ENCODE data around the gene GHRH. TPM values are rescaled to one million over a fixed set of nuclear protein-coding genes. Genes with fewer than 3 reads are reported as not detected.

GHRH gene
- total RNA-seq, 4 donors from 2014 or later, result not detected

- peaks cover 13 to 60% (median 15%) of the 10 kb centered on the region in 3 donors for H3K4me1 ChIP-seq
- 83 to 92% methylated on average over 3 of the region's 3 CpGs for WGBS, 2 donors
- TF ChIP-seq, protein P1, sequence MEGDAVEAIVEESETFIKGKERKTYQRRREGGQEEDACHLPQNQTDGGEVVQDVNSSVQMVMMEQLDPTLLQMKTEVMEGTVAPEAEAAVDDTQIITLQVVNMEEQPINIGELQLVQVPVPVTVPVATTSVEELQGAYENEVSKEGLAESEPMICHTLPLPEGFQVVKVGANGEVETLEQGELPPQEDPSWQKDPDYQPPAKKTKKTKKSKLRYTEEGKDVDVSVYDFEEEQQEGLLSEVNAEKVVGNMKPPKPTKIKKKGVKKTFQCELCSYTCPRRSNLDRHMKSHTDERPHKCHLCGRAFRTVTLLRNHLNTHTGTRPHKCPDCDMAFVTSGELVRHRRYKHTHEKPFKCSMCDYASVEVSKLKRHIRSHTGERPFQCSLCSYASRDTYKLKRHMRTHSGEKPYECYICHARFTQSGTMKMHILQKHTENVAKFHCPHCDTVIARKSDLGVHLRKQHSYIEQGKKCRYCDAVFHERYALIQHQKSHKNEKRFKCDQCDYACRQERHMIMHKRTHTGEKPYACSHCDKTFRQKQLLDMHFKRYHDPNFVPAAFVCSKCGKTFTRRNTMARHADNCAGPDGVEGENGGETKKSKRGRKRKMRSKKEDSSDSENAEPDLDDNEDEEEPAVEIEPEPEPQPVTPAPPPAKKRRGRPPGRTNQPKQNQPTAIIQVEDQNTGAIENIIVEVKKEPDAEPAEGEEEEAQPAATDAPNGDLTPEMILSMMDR (IDR thresholded peaks at IDR 0.05), result no peak
- TF ChIP-seq POLR2A (IDR thresholded peaks at IDR 0.05), result no peak
- no peak overlapping the region for H3K27ac ChIP-seq
- H3K36me3 ChIP-seq, result peaks cover 7 to 78% (median 15%) of the 10 kb centered on the region in 3 donors
- no peak for DNase-seq
- no peaks in the 10 kb centered on the region for H3K27me3 ChIP-seq
- no peaks in the 10 kb centered on the region for H3K9me3 ChIP-seq
- intact Hi-C loops (cut with DNase I), result no loop called here
- no peak overlapping the region for H3K4me3 ChIP-seq
These were observed 39.9 kb upstream of the GHRH start for GRCh38 chr20:37301558-37301957.

DNA sequence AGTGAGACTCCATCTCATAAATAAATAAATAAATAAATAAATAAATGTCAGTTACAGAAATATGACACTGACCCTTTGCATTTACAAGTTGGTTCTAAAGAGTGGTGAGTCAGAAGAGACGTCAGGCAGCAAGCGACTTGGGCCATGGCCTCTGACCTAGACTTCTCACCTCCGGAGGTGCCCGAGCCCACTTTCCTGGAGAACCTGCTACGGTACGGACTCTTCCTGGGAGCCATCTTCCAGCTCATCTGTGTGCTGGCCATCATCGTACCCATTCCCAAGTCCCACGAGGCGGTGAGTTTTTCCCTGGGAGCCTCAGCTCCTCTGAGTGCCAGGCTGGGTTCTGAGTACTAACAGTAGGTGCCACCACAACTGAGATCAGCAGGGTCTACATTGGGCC, 39.5 kb upstream of the GHRH start:
- Histone ChIP-seq H3K4me3 (no peak overlapping the region), H3K36me3 (peaks cover 7 to 74% (median 15%) of the 10 kb centered on the region in 3 donors), H3K27me3 (no peaks in the 10 kb centered on the region), H3K4me1 (peaks cover 17 to 62% (median 18%) of the 10 kb centered on the region in 3 donors), H3K27ac (no peak overlapping the region), H3K9me3 (no peaks in the 10 kb centered on the region)
- WGBS, 2 donors, result 94 to 97% methylated on average over 9 of the region's 9 CpGs
- intact Hi-C loops (cut with DNase I), result no loop called here
- no peak for DNase-seq
- TF ChIP-seq, protein P1 (IDR thresholded peaks at IDR 0.05), result no peak
- no peak for TF ChIP-seq POLR2A (IDR thresholded peaks at IDR 0.05)

DNA sequence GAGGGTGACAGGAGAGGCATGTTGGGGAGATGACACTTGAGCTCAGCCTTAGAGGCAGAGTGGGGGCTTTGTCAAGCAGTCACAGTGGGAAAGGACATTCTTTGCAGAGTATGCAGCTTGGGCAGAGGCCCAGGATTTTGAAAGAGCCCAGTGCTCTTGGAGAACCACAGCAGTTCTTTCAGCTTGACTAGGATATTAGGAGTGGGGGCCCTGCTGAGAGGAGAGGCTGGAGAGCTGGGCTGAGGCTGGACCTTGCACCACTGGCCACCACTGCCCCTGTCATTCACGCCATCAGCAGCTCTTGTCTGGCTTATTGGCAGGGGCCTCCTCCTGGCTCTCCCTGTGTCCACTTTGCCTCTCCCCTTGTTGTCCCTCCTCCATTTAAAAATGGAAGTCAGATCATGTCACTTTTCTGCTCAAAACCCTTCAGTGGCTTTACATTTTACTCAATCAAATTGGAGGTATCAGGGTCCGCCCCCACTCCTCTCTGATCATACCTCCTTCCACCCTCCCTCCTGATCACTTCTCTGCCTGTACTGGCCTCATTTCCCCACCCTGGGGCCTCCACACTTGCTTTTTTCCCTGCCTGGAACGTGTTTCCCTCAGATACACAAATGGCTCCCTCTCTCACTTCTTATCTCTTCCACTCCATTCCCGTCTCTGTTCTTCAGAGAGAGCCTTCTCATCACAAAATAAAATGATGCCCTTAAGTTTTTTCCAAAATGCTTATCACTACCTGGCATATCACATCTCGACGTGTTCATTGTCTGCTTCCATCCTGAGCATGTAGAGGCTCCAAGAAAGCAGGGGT, 38.3 kb upstream of the GHRH start:
- no peak for DNase-seq
- intact Hi-C loops (cut with DNase I), result no loop called here
- H3K36me3 ChIP-seq, result peaks cover 7 to 63% (median 15%) of the 10 kb centered on the region in 3 donors
- peak overlapping the region; percentile 23 to 90 (median 60) for H3K27ac ChIP-seq
- no peak for TF ChIP-seq POLR2A (IDR thresholded peaks at IDR 0.05)
- TF ChIP-seq, protein P1 (IDR thresholded peaks at IDR 0.05), result no peak
- H3K9me3 ChIP-seq, result no peaks in the 10 kb centered on the region
- H3K4me3 ChIP-seq, result no peak overlapping the region
- 94 to 95% methylated on average over 6 of the region's 6 CpGs for WGBS, 2 donors
- peaks cover 29 to 68% (median 29%) of the 10 kb centered on the region in 3 donors for H3K4me1 ChIP-seq
- H3K27me3 ChIP-seq, result no peaks in the 10 kb centered on the region

DNA sequence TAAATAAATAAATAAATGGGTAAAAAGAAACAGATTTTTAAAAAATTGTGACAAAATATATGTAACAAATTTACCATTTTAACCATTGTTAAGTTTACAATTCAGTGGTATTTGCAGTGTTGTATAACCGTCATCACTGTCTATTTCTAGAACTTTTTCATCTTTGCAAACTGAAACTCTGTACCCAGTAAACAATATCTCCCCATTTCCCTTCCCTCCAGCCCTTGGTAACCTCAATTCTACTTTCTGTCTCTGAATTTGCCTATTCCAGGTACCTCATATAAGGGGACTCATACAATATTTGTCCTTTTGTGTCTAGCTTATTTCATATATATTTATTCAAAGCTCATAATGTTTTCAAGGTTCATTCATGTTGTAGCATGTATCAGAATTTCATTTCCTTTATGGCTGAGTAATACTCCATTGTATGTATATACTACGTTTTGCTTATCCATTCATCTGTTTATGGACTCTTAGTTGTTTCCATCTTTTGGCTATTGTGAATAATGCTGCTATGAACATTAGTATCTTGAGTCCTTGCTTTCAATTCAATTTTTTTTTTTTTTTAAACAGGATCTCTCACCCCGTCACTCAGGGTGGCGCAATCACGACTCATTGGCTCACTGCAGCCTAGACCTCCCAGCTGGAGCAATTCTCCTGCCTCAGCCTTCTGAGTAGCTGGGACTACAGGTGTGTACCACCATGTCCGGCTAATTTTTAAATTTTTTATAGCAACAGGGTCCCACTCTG, 36.8 kb upstream of the GHRH start:
- H3K4me3 ChIP-seq, result no peak overlapping the region
- intact Hi-C loops (cut with DNase I), result no loop called here
- peaks cover 41 to 77% (median 42%) of the 10 kb centered on the region in 3 donors for H3K4me1 ChIP-seq
- H3K9me3 ChIP-seq, result no peaks in the 10 kb centered on the region
- peak overlapping the region in 3 of 4 donors; percentile 62 to 90 (median 85) for H3K27ac ChIP-seq
- no peak for DNase-seq
- peaks cover 7 to 54% (median 12%) of the 10 kb centered on the region in 3 donors for H3K36me3 ChIP-seq
- TF ChIP-seq, protein P1 (IDR thresholded peaks at IDR 0.05), result no peak
- TF ChIP-seq POLR2A (IDR thresholded peaks at IDR 0.05), result no peak
- H3K27me3 ChIP-seq, result no peaks in the 10 kb centered on the region
- 53 to 65% methylated on average over 6 of the region's 6 CpGs for WGBS, 2 donors
